GM19397 (cell line): Measurements from ENCODE around the gene DESI2.

Source experiments
- ATAC-seq: cut with Tn5 transposase; IDR thresholded peaks from one replicate; pipeline ENCODE4 v1.9.1; 2021; ENCODE audit warnings: mild to moderate bottlenecking, moderate library complexity; ENCODE audit not compliant: unreplicated experiment

The DESI2 gene

DNA sequence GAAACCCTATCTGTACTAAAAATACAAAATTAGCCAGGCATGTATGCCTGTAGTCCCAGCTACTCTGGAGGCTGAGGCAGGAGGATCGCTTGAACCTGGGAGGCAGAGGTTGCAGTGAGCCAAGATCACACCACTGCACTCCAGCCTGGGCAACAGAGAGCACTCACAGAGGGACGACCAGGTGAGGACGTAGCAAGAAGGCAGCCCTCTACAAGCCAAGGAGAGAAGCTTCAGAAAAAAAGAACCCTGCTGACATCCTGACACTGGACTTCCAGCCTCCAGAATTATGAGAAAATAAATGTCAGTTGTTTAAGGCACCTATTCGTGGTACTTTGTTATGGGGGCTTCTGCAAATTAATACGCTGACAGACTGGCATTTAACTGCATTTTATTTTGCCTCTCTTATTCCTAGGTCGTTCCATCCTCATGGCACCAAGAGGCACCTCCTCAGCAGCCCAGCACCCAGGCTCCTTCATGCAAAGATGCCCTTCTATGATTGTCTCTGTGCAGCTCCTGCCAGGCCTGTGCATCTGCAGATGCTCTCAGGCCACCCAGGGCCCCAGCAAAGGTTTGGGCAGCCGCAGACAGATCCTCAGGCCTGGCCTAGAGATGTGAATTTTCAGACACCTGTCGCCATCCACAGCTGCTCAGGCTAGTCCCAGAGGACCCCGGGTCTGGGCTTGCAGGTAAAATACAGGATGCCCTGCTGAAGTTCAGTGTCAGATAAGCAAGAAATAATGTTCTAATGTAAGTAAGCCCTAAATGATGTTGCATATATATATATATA is 96.5 kb downstream of the DESI2 start:
- no peak for ATAC-seq

DNA sequence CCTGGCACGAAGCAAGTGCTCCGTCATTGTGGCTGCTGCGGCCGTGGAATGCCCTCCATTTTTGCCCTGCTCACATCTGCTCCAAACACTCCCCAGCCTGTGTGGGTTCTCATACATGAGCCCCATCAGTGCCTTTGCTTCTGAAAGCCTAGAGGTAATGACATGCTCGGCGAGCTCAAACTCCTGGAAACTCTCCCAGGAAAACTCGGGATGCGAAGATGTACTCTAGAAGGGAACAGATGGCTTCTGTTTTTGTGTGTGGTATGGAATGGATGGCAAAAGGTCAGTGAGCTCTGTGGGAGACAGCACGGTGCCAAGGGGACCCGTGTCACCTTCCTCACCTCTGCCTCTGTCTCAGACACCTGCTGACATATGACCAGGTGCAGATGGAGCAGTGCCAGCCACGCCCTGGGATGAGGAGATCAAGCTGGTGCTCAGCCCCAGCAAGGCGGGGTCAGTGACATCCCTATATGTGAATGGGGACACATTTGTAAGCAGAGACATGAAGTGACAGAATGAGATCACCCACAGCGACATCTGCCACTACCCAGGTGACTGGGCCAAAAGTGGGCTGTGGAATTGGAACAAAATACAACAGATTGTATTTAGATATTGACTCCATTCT is 98.5 kb downstream of the DESI2 start:
- ATAC-seq = no peak

DNA sequence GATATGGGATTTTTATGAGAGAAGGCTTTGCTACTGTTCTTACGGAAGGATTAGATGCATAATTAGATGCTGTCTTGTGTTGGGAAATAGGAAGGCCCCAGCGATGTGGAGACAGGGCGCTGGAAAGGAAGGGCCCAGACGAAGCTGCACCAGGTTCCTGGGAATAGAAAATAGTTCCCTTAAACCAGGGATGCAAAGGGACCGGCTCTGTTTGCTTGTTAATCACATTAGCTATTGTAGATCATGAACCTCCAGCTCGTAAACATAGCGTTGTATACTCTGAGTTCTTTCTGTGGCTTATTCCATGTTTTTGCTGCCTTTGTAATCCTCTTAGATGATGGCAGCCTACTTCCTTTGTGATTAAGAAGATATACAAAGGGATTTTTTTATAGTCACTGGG is 102.7 kb downstream of the DESI2 start:
- no peak for ATAC-seq

DNA sequence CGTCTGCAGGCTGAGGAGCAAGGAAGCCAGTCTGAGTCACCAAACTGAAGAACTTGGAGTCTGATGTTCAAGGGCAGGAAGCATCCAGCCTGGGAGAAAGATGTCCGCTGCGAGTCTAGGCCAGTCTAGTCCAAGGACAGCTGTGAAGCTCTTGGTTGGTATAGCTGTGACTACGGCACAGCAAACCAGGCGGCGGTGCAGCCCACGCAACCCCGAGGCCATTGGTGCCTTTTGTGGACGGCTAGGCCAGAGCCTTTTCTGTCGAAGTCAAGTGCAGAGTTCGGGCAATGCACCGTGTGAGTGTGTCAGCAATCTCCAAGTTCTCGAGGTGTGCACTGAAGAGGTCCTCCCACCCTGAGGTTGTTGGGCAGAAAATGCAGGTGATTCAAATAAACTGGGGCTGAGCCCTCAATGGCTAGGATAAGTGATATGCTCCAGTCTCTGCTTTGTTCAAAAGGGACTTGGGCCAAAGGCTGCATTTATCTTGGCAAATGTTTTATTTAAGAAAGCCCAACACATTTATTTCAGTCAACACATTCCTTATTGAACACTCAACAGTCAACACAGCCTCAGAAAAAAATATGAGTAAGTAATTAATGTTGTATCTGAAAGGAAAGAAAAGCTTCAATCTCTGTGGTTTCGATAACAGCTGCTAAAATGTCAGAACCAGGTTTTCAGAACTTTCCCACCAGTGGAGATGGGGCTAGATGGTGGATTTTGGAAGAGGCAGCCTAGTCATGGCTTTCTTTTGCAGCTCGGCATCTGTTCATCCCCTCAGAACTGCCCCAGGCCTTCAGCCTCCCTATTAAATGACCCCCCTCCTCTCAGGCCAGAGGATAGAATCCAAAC is 104.4 kb downstream of the DESI2 start:
- no peak for ATAC-seq
